Caco-2 (cell line): Measurements from ENCODE around the gene KCNK3. TPM values are rescaled to one million over a fixed set of nuclear protein-coding genes. Genes with fewer than 3 reads are reported as not detected.

ENCODE experiments used
- BruUV-seq: library from RNA; stranded (reverse); fragments of 400-500 nt; replicated peaks from 2 replicates; lab custom pipeline; 2021; lab: Mats Ljungman, UMichigan
- CTCF ChIA-PET: fragments of 300-600 bp; sonication (Branson Sonifier 250); formaldehyde crosslinking; loops from one replicate; lab custom pipeline; 2022; ENCODE audit warnings: antibody characterized with exemption; lab: Charles Lee
- POLR2A ChIA-PET: fragments of 300-600 bp; sonication (Branson Sonifier 250); formaldehyde crosslinking; loops from one replicate; lab custom pipeline; 2022; ENCODE audit warnings: antibody characterized with exemption; lab: Charles Lee
- DNase-seq, 2 experiments: peaks; one replicate each; pipeline versions ENCODE4 v3.0.0 to v3.0.0-alpha.2; 2020 to 2022
- H3K27me3 ChIP-seq: replicated peaks from 2 replicates; pipeline ENCODE4 v1.6.0; 2011; ENCODE audit warnings: low read length; ENCODE audit not compliant: control insufficient read depth, insufficient read depth
- H3K36me3 ChIP-seq: 2 replicates; pipeline ENCODE4 v1.5.1; 2011; ENCODE audit warnings: low read length; ENCODE audit not compliant: control insufficient read depth, insufficient read depth
- H3K4me1 ChIP-seq: fragments of 250-450 bp; sonication (Bioruptor Pico); 2 replicates; pipeline ENCODE4 v1.5.1; 2020; ENCODE audit warnings: mild to moderate bottlenecking
- H3K4me3 ChIP-seq: 2 replicates; pipeline ENCODE4 v1.5.1; 2011; ENCODE audit warnings: low read depth, mild to moderate bottlenecking, control low read depth, low read length
- H3K9me3 ChIP-seq: fragments of 250-450 bp; sonication (Bioruptor Pico); 2 replicates; pipeline ENCODE4 v1.5.1; 2020; ENCODE audit warnings: mild to moderate bottlenecking, moderate library complexity
- H3K27ac Mint-ChIP-seq: one replicate; pipeline ENCODE4 v1.8.0; 2022; ENCODE audit warnings: mixed read lengths; ENCODE audit not compliant: unreplicated experiment
- H3K27me3 Mint-ChIP-seq: one replicate; pipeline ENCODE4 v1.8.0; 2022; ENCODE audit warnings: mixed read lengths; ENCODE audit not compliant: insufficient read depth, unreplicated experiment
- H3K36me3 Mint-ChIP-seq: one replicate; pipeline ENCODE4 v1.8.0; 2022; ENCODE audit warnings: mild to moderate bottlenecking, mixed read lengths; ENCODE audit not compliant: insufficient read depth, unreplicated experiment
- H3K4me1 Mint-ChIP-seq: one replicate; pipeline ENCODE4 v1.8.0; 2022; ENCODE audit warnings: low read depth, mixed read lengths; ENCODE audit not compliant: unreplicated experiment
- H3K4me3 Mint-ChIP-seq: one replicate; pipeline ENCODE4 v1.8.0; 2022; ENCODE audit warnings: mild to moderate bottlenecking, moderate library complexity, mixed read lengths; ENCODE audit not compliant: unreplicated experiment
- H3K9me3 Mint-ChIP-seq: one replicate; pipeline ENCODE4 v1.8.0; 2022; ENCODE audit warnings: mixed read lengths; ENCODE audit not compliant: unreplicated experiment
- intact Hi-C: fragments of 100-400 bp; cut with micrococcal nuclease; formaldehyde crosslinking; loops from one replicate; pipeline ENCODE4 v1.10.0; 2022; ENCODE audit not compliant: unreplicated experiment
- total RNA-seq: library from RNA; stranded (reverse); gene quantifications from 2 replicates; pipeline ENCODE4 v1.2.3, GENCODE V29; 2022
- TF ChIP-seq, protein P1 (sequence below), 2 experiments: fragments of 200-600 bp in 1 of 2; IDR thresholded peaks; 1 replicate in 1 of 2; 2 replicates in 1 of 2; pipeline versions ENCODE4 v1.5.1 to v1.8.0; 2011 to 2022; ENCODE audit warnings: antibody characterized with exemption in 1 of 2, control low read depth in 1 of 2, inconsistent platforms in 1 of 2, low read depth in 1 of 2, low read length in 1 of 2, mild to moderate bottlenecking in 1 of 2, moderate library complexity in 1 of 2; ENCODE audit not compliant: insufficient read depth in 1 of 2, severe bottlenecking in 1 of 2, unreplicated experiment in 1 of 2

Gene KCNK3
- total RNA-seq, 1 experiment from 2014 or later, result 0.36 TPM

DNA sequence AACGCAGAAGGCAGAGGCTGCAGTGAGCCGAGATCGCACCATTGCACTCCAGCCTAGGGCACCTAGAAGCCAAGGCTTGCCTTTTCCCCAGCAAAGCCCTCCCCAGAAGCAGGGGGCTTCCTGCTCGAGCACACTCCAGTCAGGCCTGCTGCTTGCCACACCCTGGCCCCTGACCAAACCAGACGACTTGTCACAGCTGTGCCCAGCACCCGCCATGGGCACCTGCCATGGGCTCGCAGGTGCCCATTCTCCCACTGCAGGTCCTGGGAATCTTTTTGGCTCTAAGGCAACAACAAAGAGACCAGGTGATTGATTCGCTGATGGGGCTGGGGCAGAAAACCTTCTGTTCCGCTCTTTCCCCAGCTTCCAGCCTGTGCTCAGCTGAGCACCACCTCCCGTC is 4.9 kb downstream of the KCNK3 start:
- H3K36me3 Mint-ChIP-seq, result no peaks in the 10 kb centered on the region
- no TSS peak for BruUV-seq
- peaks cover 1% of the 10 kb centered on the region for H3K4me1 Mint-ChIP-seq
- Histone ChIP-seq H3K4me3 (no peak overlapping the region), H3K4me1 (no peaks in the 10 kb centered on the region), H3K36me3 (no peaks in the 10 kb centered on the region), H3K9me3 (no peaks in the 10 kb centered on the region), H3K27me3 (no peaks in the 10 kb centered on the region)
- DNase-seq, result no peak
- ChIA-PET POLR2A (no interaction called here), CTCF (no interaction called here)
- no peak overlapping the region for H3K4me3 Mint-ChIP-seq
- intact Hi-C loops, result no loop called here
- TF ChIP-seq, protein P1, sequence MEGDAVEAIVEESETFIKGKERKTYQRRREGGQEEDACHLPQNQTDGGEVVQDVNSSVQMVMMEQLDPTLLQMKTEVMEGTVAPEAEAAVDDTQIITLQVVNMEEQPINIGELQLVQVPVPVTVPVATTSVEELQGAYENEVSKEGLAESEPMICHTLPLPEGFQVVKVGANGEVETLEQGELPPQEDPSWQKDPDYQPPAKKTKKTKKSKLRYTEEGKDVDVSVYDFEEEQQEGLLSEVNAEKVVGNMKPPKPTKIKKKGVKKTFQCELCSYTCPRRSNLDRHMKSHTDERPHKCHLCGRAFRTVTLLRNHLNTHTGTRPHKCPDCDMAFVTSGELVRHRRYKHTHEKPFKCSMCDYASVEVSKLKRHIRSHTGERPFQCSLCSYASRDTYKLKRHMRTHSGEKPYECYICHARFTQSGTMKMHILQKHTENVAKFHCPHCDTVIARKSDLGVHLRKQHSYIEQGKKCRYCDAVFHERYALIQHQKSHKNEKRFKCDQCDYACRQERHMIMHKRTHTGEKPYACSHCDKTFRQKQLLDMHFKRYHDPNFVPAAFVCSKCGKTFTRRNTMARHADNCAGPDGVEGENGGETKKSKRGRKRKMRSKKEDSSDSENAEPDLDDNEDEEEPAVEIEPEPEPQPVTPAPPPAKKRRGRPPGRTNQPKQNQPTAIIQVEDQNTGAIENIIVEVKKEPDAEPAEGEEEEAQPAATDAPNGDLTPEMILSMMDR (IDR thresholded peaks at IDR 0.05; ENCODE audit: insufficient read depth in 1 of 2, low read depth in 1 of 2, low read length in 1 of 2, severe bottlenecking in 1 of 2, unreplicated experiment in 1 of 2), result no peak
- H3K27ac Mint-ChIP-seq, result no peak overlapping the region
- H3K9me3 Mint-ChIP-seq, result no peaks in the 10 kb centered on the region
- H3K27me3 Mint-ChIP-seq, result peaks cover 16% of the 10 kb centered on the region

- ChIA-PET POLR2A (no interaction called here), CTCF (no interaction called here)
- H3K36me3 Mint-ChIP-seq, result no peaks in the 10 kb centered on the region
- H3K4me3 Mint-ChIP-seq, result no peak overlapping the region
- H3K9me3 Mint-ChIP-seq, result no peaks in the 10 kb centered on the region
- H3K27ac Mint-ChIP-seq, result no peak overlapping the region
- H3K4me1 Mint-ChIP-seq, result no peaks in the 10 kb centered on the region
- no peaks in the 10 kb centered on the region for H3K9me3 ChIP-seq
- no peak for DNase-seq
- TF ChIP-seq, protein P1 (IDR thresholded peaks at IDR 0.05; ENCODE audit: insufficient read depth in 1 of 2, low read depth in 1 of 2, low read length in 1 of 2, severe bottlenecking in 1 of 2, unreplicated experiment in 1 of 2), result no peak
- BruUV-seq, result no TSS peak
- peaks cover 12% of the 10 kb centered on the region for H3K27me3 Mint-ChIP-seq
- intact Hi-C loops, result no loop called here
- H3K36me3 ChIP-seq, result no peaks in the 10 kb centered on the region
- H3K27me3 ChIP-seq, result no peaks in the 10 kb centered on the region
- H3K4me1 ChIP-seq, result no peaks in the 10 kb centered on the region
- no peak overlapping the region for H3K4me3 ChIP-seq
Measured at GRCh38 chr2:26699295-26699694, 6.8 kb downstream of the KCNK3 start.

DNA sequence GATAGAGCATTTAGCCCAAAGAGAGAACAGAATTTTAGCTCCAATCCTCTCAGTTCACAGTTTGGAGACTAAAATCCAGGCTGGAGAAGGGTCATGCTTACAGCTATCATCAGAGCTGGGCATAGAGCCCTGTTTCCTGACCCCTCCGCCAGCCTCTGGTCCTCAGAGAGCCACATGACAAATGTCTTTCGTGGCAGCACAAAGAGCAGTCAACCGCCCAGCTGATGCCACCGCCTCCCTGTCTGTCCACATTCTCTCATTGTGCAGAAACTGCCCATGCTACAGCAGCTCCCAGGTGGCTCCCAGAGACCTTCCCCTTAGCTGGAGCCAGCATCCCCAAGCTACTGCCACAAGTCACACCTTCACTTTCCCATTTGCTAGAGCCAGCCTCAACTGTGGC is 7.6 kb downstream of the KCNK3 start:
- Histone ChIP-seq H3K9me3 (no peaks in the 10 kb centered on the region), H3K36me3 (no peaks in the 10 kb centered on the region), H3K4me3 (no peak overlapping the region), H3K27me3 (no peaks in the 10 kb centered on the region), H3K4me1 (no peaks in the 10 kb centered on the region)
- H3K9me3 Mint-ChIP-seq, result no peaks in the 10 kb centered on the region
- no peak overlapping the region for H3K4me3 Mint-ChIP-seq
- H3K27me3 Mint-ChIP-seq, result peaks cover 8% of the 10 kb centered on the region
- H3K27ac Mint-ChIP-seq, result no peak overlapping the region
- ChIA-PET CTCF (no interaction called here), POLR2A (no interaction called here)
- H3K36me3 Mint-ChIP-seq, result no peaks in the 10 kb centered on the region
- no peak for DNase-seq
- TF ChIP-seq, protein P1 (IDR thresholded peaks at IDR 0.05; ENCODE audit: insufficient read depth in 1 of 2, low read depth in 1 of 2, low read length in 1 of 2, severe bottlenecking in 1 of 2, unreplicated experiment in 1 of 2), result no peak
- no TSS peak for BruUV-seq
- intact Hi-C loops, result no loop called here
- H3K4me1 Mint-ChIP-seq, result no peaks in the 10 kb centered on the region
